ENCODE measurements around the gene BACH2.

- TF ChIP-seq, protein P1, sequence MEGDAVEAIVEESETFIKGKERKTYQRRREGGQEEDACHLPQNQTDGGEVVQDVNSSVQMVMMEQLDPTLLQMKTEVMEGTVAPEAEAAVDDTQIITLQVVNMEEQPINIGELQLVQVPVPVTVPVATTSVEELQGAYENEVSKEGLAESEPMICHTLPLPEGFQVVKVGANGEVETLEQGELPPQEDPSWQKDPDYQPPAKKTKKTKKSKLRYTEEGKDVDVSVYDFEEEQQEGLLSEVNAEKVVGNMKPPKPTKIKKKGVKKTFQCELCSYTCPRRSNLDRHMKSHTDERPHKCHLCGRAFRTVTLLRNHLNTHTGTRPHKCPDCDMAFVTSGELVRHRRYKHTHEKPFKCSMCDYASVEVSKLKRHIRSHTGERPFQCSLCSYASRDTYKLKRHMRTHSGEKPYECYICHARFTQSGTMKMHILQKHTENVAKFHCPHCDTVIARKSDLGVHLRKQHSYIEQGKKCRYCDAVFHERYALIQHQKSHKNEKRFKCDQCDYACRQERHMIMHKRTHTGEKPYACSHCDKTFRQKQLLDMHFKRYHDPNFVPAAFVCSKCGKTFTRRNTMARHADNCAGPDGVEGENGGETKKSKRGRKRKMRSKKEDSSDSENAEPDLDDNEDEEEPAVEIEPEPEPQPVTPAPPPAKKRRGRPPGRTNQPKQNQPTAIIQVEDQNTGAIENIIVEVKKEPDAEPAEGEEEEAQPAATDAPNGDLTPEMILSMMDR (IDR thresholded peaks at IDR 0.05 in 4 of 5, conservative IDR thresholded peaks at IDR 0.05 in 1 of 5), result no peak
- no peak for TF ChIP-seq POLR2A (IDR thresholded peaks at IDR 0.05)
Observed at GRCh38 chr6:90126181-90126580, 170.5 kb downstream of the BACH2 start.
